ENCODE data around the gene CTAGE4. TPM values are rescaled to one million over a fixed set of nuclear protein-coding genes. Genes with fewer than 3 reads are reported as not detected.

The CTAGE4 gene
- total RNA-seq, 2 experiments from 2014 or later: 0.90 to 1.8 TPM

Other genes starting within 250 kb of the CTAGE4 start
- not detected for gene OR2F2, start 248.2 kb upstream of the CTAGE4 start, total RNA-seq
- gene OR2F1, start 228.6 kb upstream of the CTAGE4 start, total RNA-seq: not detected
- gene OR6B1, start 183.1 kb upstream of the CTAGE4 start, total RNA-seq: not detected
- gene OR2A5, start 134.5 kb upstream of the CTAGE4 start, total RNA-seq: not detected
- gene OR2A25, start 113.7 kb upstream of the CTAGE4 start, total RNA-seq: not detected
- gene OR2A12, start 97.2 kb upstream of the CTAGE4 start, total RNA-seq: not detected
- not detected for gene OR2A2, start 73.9 kb upstream of the CTAGE4 start, total RNA-seq
- gene OR2A14, start 60.3 kb upstream of the CTAGE4 start, total RNA-seq: not detected
- 1 to 10 TPM; 6.7 to 6.8 TPM for gene ARHGEF35, start 12.4 kb downstream of the CTAGE4 start, total RNA-seq
- gene OR2A42, start 56.1 kb downstream of the CTAGE4 start, total RNA-seq: not detected
- 1 to 10 TPM; 1.3 to 1.4 TPM for gene OR2A7, start 81.3 kb downstream of the CTAGE4 start, total RNA-seq
- 1 to 10 TPM in 1 of 2 experiments, not detected in 1; 1.9 TPM for gene CTAGE8, start 85.8 kb downstream of the CTAGE4 start, total RNA-seq
- gene OR2A1, start 129.0 kb downstream of the CTAGE4 start, total RNA-seq: not detected
- 10 to 100 TPM; 10.9 to 13.3 TPM for gene ARHGEF5, start 171.9 kb downstream of the CTAGE4 start, total RNA-seq
- not detected for gene NOBOX, start 220.2 kb downstream of the CTAGE4 start, total RNA-seq